ENCODE data around the gene ANKRD40. TPM values are rescaled to one million over a fixed set of nuclear protein-coding genes. Genes with fewer than 3 reads are reported as not detected.
A peak's percentile ranks its signal among the peaks of the same experiment; 100 is the strongest.
"Not testable (repeated sequence)": the region's sequence is repeated elsewhere in the genome, so short reads cannot be mapped to it uniquely, and the experiment has no call there.

Gene ANKRD40
- total RNA-seq, 1 donor from 2014 or later, result 27.3 TPM

DNA sequence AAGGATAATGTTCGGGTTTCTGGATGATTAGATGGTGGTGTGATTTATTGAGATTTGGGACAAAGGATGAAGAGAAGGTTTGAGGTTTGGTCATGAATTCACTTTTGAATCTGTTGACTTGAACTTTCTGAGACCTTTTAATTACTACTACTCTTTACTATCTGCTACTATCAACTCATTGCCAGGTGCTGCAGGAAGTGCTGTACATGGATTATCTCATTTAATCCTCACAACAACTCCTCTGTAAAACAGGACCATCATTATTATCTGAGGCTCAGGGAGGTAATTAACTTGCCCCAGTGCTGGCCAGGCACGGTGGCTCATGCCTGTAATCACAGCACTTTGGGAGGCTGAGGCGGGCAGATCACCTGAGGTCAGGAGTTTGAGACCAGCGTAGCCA is 2.9 kb upstream of the ANKRD40 start:
- TF ChIP-seq CTCF (conservative IDR thresholded peaks at IDR 0.05; ENCODE audit: low read depth, low read length), result no peak
- no peak overlapping the region for H3K4me3 ChIP-seq (ENCODE audit: low read depth, low read length)
- no peak for DNase-seq (ENCODE audit: low read depth)

DNA sequence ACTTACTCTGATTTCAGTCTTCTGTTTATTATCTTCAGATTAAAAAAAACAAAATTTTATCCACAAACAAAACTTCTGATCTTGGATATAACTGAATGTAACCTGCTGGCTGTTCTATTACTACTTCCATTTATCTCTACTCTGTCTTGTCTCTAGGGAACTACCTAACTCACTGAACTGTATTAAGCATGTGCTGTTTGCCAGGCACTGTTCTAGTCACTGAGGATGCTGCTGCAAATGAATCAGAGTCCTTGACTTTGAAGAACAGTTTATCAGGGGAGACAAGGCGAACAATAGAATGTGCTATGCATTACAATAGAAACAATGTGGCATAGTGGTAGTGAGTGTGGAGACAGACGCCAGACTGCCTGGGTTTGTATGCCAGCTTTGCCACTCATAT is 2.3 kb upstream of the ANKRD40 start:
- TF ChIP-seq CTCF (conservative IDR thresholded peaks at IDR 0.05; ENCODE audit: low read depth, low read length), result no peak
- no peak for DNase-seq (ENCODE audit: low read depth)
- H3K4me3 ChIP-seq (ENCODE audit: low read depth, low read length), result no peak overlapping the region

- H3K4me3 ChIP-seq (ENCODE audit: low read depth, low read length), result peak overlapping the region; percentile 76
Observed at GRCh38 chr17:50709053-50709452, 1.3 kb upstream of the ANKRD40 start.

GRCh38 chr17:50708050-50709000 is 611 bp upstream of the ANKRD40 start:
- DNase-seq (ENCODE audit: low read depth), result no peak
- peak overlapping the region; percentile 76 for H3K4me3 ChIP-seq (ENCODE audit: low read depth, low read length)
- no peak for TF ChIP-seq CTCF (conservative IDR thresholded peaks at IDR 0.05; ENCODE audit: low read depth, low read length)

More at GRCh38 chr17:50709053-50709452, 1.3 kb upstream of the ANKRD40 start:
- not testable (repeated sequence) for DNase-seq (ENCODE audit: low read depth)

DNA sequence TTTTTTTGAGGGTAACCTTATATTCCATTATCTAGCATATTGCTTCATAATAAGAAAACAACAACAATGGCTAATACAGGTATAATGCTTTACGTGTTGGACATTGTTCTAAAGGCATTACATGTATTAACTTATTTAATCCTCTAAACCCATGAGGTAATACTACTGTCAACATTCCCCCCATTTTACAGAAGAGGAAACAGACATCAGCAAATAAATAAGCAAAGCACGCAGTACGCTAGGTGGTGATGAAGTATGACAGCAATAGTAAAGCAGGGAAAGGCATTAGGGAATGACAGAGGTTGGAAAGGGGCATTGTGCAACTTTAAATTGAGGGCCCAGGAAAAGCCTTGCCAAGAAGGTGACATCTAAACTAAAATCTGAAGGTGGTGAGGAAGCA is 4.6 kb downstream of the ANKRD40 start:
- no peak for DNase-seq (ENCODE audit: low read depth)
- H3K4me3 ChIP-seq (ENCODE audit: low read depth, low read length), result no peak overlapping the region
- TF ChIP-seq CTCF (conservative IDR thresholded peaks at IDR 0.05; ENCODE audit: low read depth, low read length), result no peak

- H3K4me3 ChIP-seq (ENCODE audit: low read depth, low read length), result no peak overlapping the region
- TF ChIP-seq CTCF (conservative IDR thresholded peaks at IDR 0.05; ENCODE audit: low read depth, low read length), result no peak
- no peak for DNase-seq (ENCODE audit: low read depth)
Observed at GRCh38 chr17:50699410-50699809, 8.3 kb downstream of the ANKRD40 start.

- peak; percentile 43 for TF ChIP-seq CTCF (conservative IDR thresholded peaks at IDR 0.05; ENCODE audit: low read depth, low read length)
- DNase-seq (ENCODE audit: low read depth), result no peak
- H3K4me3 ChIP-seq (ENCODE audit: low read depth, low read length), result no peak overlapping the region
Observed at GRCh38 chr17:50697663-50698272, 9.9 kb downstream of the ANKRD40 start.
